SH-SY5Y (cell line): ENCODE measurements around the gene TUSC2.

Source experiments
- GATA2 ChIP-seq: IDR thresholded peaks from 2 replicates; pipeline ENCODE4 v1.6.1; 2011; ENCODE audit warnings: mild to moderate bottlenecking, low read depth, low read length
- GATA3 ChIP-seq: IDR thresholded peaks from 2 replicates; pipeline ENCODE4 v1.6.1; 2011; ENCODE audit warnings: low read depth, mild to moderate bottlenecking, low read length, moderate library complexity

The TUSC2 gene

GRCh38 chr3:50275996-50276761 lies 51.8 kb downstream of the TUSC2 start:
- TF ChIP-seq GATA2 (no peak), GATA3 (no peak)

DNA sequence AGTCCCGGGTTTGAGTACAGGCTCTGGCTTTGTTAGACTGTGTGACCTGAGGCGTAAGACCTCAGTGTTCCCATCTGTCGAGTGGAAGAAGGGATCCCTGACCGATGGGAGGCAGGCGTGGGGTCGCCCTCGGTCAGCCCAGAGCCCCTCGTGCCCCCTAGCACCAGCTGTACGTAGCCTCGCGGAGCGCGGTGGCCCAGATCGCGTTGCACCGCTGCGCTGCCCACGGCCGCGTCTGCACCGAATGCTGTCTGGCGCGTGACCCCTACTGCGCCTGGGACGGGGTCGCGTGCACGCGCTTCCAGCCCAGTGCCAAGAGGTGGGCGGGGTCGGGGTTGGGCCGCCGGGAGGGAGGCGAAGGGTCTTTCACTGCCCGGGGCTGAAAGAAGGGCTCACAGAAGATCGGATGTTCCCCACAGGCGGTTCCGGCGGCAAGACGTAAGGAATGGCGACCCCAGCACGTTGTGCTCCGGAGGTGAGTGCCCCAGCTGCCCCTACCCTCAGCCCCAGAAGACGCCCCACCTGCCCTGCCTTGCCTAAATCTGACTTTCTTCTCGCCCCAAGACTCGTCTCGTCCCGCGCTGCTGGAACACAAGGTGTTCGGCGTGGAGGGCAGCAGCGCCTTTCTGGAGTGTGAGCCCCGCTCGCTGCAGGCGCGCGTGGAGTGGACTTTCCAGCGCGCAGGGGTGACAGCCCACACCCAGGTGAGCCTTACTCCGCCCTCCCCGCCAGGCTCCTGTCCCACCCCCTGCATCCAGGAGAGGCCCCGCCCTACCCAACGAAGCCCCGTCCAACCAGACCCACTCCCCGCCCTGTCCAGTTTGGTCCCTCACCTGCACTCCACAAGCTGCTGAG lies 52.7 kb downstream of the TUSC2 start:
- TF ChIP-seq GATA3 (no peak), GATA2 (no peak)
